GM12878 (cell line): ENCODE data around the gene SHMT1. TPM values are rescaled to one million over a fixed set of nuclear protein-coding genes. Genes with fewer than 3 reads are reported as not detected.

Source experiments
- ATAC-seq: fragments of 200-7000 bp; cut with Tn5 transposase; 3 replicates; pipeline ENCODE4 v1.9.1; 2020; ENCODE audit warnings: mild to moderate bottlenecking, moderate library complexity
- BruUV-seq: library from RNA; stranded (reverse); fragments of 400-500 nt; replicated peaks from 2 replicates; lab custom pipeline; 2021; lab: Mats Ljungman, UMichigan
- CTCF ChIA-PET: fragments of 300-600 bp; sonication (Branson Sonifier 250); formaldehyde crosslinking; extraction: SDS; loops from one replicate; lab custom pipeline; 2021; ENCODE audit warnings: inconsistent platforms; lab: Yijun Ruan, JAX
- POLR2A ChIA-PET: fragments of 350-600 bp; formaldehyde crosslinking; extraction: SDS; loops from one replicate; lab custom pipeline; 2021; ENCODE audit warnings: inconsistent platforms; lab: Charles Lee
- RAD21 ChIA-PET: fragments of 300-600 bp; sonication (Branson Sonifier 250); formaldehyde crosslinking; loops from one replicate; lab custom pipeline; 2023; ENCODE audit warnings: antibody characterized with exemption; ENCODE audit not compliant: unreplicated experiment; lab: Charles Lee
- SMC1A ChIA-PET: fragments of 300-600 bp; sonication (Branson Sonifier 250); formaldehyde crosslinking; loops from one replicate; lab custom pipeline; 2023; ENCODE audit not compliant: unreplicated experiment, uncharacterized antibody; lab: Charles Lee
- DNase-seq: peaks from one replicate; pipeline ENCODE4 v3.0.0-alpha.2; 2011; ENCODE audit warnings: low read depth, low spot score
- FAIRE-seq: peaks from 3 replicates; lab custom pipeline; 2011; peaks lifted over from hg19 to GRCh38; lab: Jason Lieb, UNC
- H2AFZ ChIP-seq: 2 replicates; pipeline ENCODE4 v1.6.0; 2011; ENCODE audit warnings: low read depth, low read length, control low read depth; ENCODE audit not compliant: control insufficient read depth
- H3K27ac ChIP-seq: 2 replicates; pipeline ENCODE4 v1.5.1; 2011; ENCODE audit warnings: control low read depth; ENCODE audit not compliant: control insufficient read depth, insufficient read depth
- H3K27me3 ChIP-seq, 2 experiments: replicated peaks in 1 of 2; 2 replicates each; pipeline versions ENCODE4 v1.6.0 to v1.6.1; 2011; ENCODE audit warnings: low read length in 1 of 2; ENCODE audit not compliant: control insufficient read depth in 2 of 2, insufficient read depth in 2 of 2
- H3K36me3 ChIP-seq, 2 experiments: 2 replicates each; pipeline ENCODE4 v1.5.1; 2011; ENCODE audit warnings: low read length in 1 of 2; ENCODE audit not compliant: control insufficient read depth in 2 of 2, insufficient read depth in 2 of 2
- H3K4me1 ChIP-seq: 2 replicates; pipeline ENCODE4 v1.6.1; 2011; ENCODE audit warnings: mild to moderate bottlenecking, low read length, moderate library complexity, mixed read lengths; ENCODE audit not compliant: control insufficient read depth, insufficient read depth
- H3K4me2 ChIP-seq: 2 replicates; pipeline ENCODE4 v1.6.0; 2011; ENCODE audit warnings: control low read depth; ENCODE audit not compliant: control insufficient read depth, insufficient read depth
- H3K4me3 ChIP-seq: fragments of 200-600 bp; sonication (generic); 2 replicates; pipeline ENCODE4 v1.5.1; 2016
- H3K79me2 ChIP-seq: 2 replicates; pipeline ENCODE4 v1.6.0; 2011; ENCODE audit warnings: low read length; ENCODE audit not compliant: control insufficient read depth, insufficient read depth
- H3K9ac ChIP-seq: 2 replicates; pipeline ENCODE4 v1.8.0; 2011; ENCODE audit warnings: low read length, control low read depth, mixed read lengths; ENCODE audit not compliant: control insufficient read depth, insufficient read depth
- H3K9me3 ChIP-seq: replicated peaks from 3 replicates; pipeline ENCODE4 v1.5.1; 2011; ENCODE audit warnings: mild to moderate bottlenecking, low read length; ENCODE audit not compliant: control insufficient read depth, insufficient read depth
- H4K20me1 ChIP-seq: 2 replicates; pipeline ENCODE4 v1.6.0; 2011; ENCODE audit not compliant: control insufficient read depth, insufficient read depth
- BCL3 ChIP-seq: IDR thresholded peaks from 2 replicates; pipeline ENCODE4 v1.6.1; 2011; ENCODE audit warnings: borderline replicate concordance, low read depth, mild to moderate bottlenecking, moderate library complexity, low read length; ENCODE audit not compliant: insufficient read depth, poor library complexity, severe bottlenecking
- JUND ChIP-seq: IDR thresholded peaks from 2 replicates; pipeline ENCODE4 v1.6.1; 2012; ENCODE audit warnings: low read depth, mild to moderate bottlenecking, low read length, improper control_type of control experiment, moderate library complexity
- NR2C2 ChIP-seq: IDR thresholded peaks from 2 replicates; pipeline ENCODE4 v1.6.1; 2011; ENCODE audit warnings: borderline replicate concordance, low read depth; ENCODE audit not compliant: control insufficient read depth, insufficient read length
- YBX1 ChIP-seq: fragments of 450-650 bp; IDR thresholded peaks from 2 replicates; pipeline ENCODE4 v1.6.1; 2016; ENCODE audit warnings: antibody characterized with exemption
- WGBS: methylation state at CpG from one replicate; pipeline ENCODE4 v1.1.6; 2016; ENCODE audit warnings: low lambda C conversion rate; ENCODE audit not compliant: insufficient replicate concordance, insufficient coverage; ENCODE audit errors: missing lambda C conversion rate; 5-methylcytosine and 5-hydroxymethylcytosine counted together
- in situ Hi-C: fragments of 300-500 bp; cut with MboI; formaldehyde crosslinking; loops from 9 replicates; pipeline ENCODE4 v1.14.3; 2018; ENCODE audit warnings: mixed read lengths
- intact Hi-C: fragments of 100-400 bp; cut with micrococcal nuclease; formaldehyde crosslinking; loops from one replicate; pipeline ENCODE4 v1.14.2; 2022; ENCODE audit not compliant: unreplicated experiment
- polyA plus RNA-seq, 11 experiments: library from polyadenylated mRNA; depleted of rRNA in 4 of 11; unstranded in 6 of 11; stranded (reverse) in 5 of 11; fragments of >200 nt; fragmentation: Nextera tagmentation in 4 of 11; fragmentation: Illumina TruSeq in 1 of 11; extraction: Ambion mirVana in 4 of 11; extraction: Trizol in 1 of 11; gene quantifications; 1 replicate in 1 of 11; 2 replicates in 10 of 11; pipeline versions ENCODE4 v1.2.1 to v1.2.3, GENCODE V29; 2011 to 2016; ENCODE audit warnings: inconsistent platforms in 2 of 11, missing spikeins in 2 of 11, low read depth in 1 of 11
- total RNA-seq, 4 experiments: library from RNA; depleted of rRNA in 3 of 4; stranded (reverse); fragments of >200 nt in 3 of 4; fragmentation: Illumina TruSeq in 1 of 4; extraction: Trizol in 1 of 4; gene quantifications; 2 replicates each; pipeline versions ENCODE4 v1.2.1 to v1.2.3, GENCODE V29; 2013 to 2021
- TF ChIP-seq, protein P1 (sequence below): fragments of 450-650 bp; IDR thresholded peaks from 2 replicates; pipeline ENCODE4 v1.6.1; 2017; ENCODE audit warnings: antibody characterized with exemption, mild to moderate bottlenecking, moderate library complexity

Gene SHMT1
- total and polyA plus RNA-seq, 10 of the 15 experiments (the other 5 are each of a cell fraction or from before 2014, with no cell fraction given), result 5.2 to 60.1 (median 34.6) TPM

- ATAC-seq, result no peak
- Histone ChIP-seq H2AFZ (no peak overlapping the region), H3K9me3 (peaks cover 3% of the 10 kb centered on the region; the same call in 2 of the 3 replicates), H3K4me2 (peak overlapping the region; percentile 27; the same call in 1 of the 2 replicates), H3K79me2 (peaks cover 1% of the 10 kb centered on the region; the same call in 1 of the 2 replicates), H4K20me1 (no peaks in the 10 kb centered on the region; the same call in 1 of the 2 replicates), H3K9ac (no peak overlapping the region; the same call in 1 of the 2 replicates), H3K27me3 (no peaks in the 10 kb centered on the region), H3K4me3 (no peak overlapping the region), H3K4me1 (peaks cover 23% of the 10 kb centered on the region), H3K27ac (peak overlapping the region; percentile 57), H3K36me3 (peaks cover 2 to 23% of the 10 kb centered on the region in 2 experiments; a peak in 3 of 4 replicates)
- ChIA-PET RAD21 (no interaction called here), CTCF (interaction anchor here (0.6 to 0.9 kb wide), 2 partner anchors 39 to 49 kb away, joined by 3 read pairs; no protein-coding TSS in a partner anchor), POLR2A (no interaction called here), SMC1A (no interaction called here)
- intact Hi-C loops, result no loop called here
- WGBS, result 97% methylated on average over 6 of the region's 6 CpGs
- in situ Hi-C loops, result no loop called here
- TF ChIP-seq NR2C2 (no peak), YBX1 (no peak), JUND (no peak), BCL3 (no peak)
- TF ChIP-seq, protein P1, sequence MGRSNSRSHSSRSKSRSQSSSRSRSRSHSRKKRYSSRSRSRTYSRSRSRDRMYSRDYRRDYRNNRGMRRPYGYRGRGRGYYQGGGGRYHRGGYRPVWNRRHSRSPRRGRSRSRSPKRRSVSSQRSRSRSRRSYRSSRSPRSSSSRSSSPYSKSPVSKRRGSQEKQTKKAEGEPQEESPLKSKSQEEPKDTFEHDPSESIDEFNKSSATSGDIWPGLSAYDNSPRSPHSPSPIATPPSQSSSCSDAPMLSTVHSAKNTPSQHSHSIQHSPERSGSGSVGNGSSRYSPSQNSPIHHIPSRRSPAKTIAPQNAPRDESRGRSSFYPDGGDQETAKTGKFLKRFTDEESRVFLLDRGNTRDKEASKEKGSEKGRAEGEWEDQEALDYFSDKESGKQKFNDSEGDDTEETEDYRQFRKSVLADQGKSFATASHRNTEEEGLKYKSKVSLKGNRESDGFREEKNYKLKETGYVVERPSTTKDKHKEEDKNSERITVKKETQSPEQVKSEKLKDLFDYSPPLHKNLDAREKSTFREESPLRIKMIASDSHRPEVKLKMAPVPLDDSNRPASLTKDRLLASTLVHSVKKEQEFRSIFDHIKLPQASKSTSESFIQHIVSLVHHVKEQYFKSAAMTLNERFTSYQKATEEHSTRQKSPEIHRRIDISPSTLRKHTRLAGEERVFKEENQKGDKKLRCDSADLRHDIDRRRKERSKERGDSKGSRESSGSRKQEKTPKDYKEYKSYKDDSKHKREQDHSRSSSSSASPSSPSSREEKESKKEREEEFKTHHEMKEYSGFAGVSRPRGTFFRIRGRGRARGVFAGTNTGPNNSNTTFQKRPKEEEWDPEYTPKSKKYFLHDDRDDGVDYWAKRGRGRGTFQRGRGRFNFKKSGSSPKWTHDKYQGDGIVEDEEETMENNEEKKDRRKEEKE, result no peak
- no peak for DNase-seq
- FAIRE-seq, result no peak
- TSS peak; percentile 43 for BruUV-seq
Measured at GRCh38 chr17:18326572-18326971, 36.8 kb downstream of the SHMT1 start.
